T-helper 2 cell treated with Interferon-gamma antibody and Interleukin-4, amounts not matched to agents 100 ng/mL and 5 ng/mL, for 36 hours (primary cell): Measurements from ENCODE around the gene TNFSF13. TPM values are rescaled to one million over a fixed set of nuclear protein-coding genes. Genes with fewer than 3 reads are reported as not detected.

Experiments
- intact Hi-C: fragments of 100-400 bp; cut with micrococcal nuclease; formaldehyde crosslinking; loops from one replicate; pipeline ENCODE4 v1.15.1; 2023
- total RNA-seq: library from RNA; stranded (reverse); gene quantifications from 2 replicates; pipeline ENCODE4 v1.2.3, GENCODE V29; 2022

The TNFSF13 gene
- total RNA-seq, 1 donor from 2014 or later = 3.2 TPM

DNA sequence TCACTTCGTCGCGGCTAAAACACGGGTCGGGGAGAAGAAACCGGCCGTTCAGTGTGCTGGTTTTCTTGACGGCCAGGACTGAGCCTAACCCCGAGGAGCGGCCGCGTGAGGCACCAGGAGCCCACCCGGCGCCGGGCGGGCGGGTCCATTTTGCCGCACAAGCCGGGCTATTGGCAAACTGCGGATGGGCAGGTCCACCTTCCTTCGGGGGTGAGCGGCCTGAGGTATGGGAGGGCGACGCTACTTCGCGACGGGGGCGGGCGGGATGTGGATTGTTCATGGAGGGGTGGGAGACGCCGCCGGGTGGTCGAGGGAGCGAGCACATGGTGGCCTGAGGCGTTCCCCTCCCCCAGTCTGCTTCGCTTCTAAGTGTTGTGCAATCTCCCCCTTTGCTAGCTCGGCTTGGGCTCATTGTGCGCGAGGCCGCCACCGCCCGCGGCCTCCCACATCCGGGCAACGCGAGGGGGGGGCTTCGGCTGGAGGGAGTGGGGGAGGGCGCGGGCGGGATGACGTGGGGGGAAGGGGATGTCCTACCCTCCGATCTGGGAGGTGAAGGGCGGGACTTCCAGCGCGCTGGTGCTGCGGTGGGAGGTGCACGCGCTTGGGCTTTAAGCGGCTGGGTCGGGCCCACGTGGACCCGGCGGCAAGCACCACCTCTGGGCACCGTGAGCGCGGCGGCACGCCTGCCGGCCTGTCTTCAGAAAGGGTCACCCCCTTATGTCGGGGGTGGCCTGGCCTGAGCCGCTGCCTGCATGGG is 15.0 kb downstream of the TNFSF13 start:
- intact Hi-C loops = loop anchor here (1.0 to 5.0 kb wide), 5 partner anchors 89 to 335 kb away; partner anchors contain the start of genes EIF5A, ELP5, PHF23 and POLR2A

DNA sequence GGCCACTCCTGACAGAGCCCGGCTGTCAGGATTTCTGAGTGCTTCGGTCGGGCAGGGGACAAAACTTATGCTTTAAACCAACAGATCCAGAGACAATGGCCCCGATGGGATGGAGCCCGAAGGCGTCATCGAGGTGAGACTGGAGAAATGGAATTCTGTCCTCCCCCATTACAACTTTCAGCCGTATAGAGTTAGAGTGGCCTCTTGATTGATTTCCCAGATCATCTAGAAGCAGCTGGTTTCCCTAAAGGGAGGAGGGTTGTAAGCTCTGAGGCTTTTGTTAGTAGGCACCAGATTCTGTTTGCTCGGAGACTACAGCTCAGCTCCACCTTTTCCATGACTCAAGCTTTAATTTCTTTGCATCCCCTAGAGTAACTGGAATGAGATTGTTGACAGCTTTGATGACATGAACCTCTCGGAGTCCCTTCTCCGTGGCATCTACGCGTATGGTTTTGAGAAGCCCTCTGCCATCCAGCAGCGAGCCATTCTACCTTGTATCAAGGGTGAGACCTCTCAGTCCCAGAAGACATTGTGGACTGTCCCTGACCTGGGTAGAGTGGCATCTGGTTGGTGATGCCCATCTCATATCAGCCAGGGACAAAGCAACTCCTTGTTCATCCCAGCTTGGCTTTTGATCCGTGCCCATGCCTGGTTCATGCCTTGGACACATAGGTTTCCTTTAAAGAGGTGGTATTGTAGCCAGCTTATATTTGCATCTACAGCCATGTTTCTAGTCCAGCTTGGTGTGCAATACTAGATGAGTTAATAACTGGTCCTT is 15.8 kb downstream of the TNFSF13 start:
- intact Hi-C loops = loop anchor here (5.0 kb wide), 1 partner anchor 267 kb away; the partner anchor contains the start of gene EIF5A

DNA sequence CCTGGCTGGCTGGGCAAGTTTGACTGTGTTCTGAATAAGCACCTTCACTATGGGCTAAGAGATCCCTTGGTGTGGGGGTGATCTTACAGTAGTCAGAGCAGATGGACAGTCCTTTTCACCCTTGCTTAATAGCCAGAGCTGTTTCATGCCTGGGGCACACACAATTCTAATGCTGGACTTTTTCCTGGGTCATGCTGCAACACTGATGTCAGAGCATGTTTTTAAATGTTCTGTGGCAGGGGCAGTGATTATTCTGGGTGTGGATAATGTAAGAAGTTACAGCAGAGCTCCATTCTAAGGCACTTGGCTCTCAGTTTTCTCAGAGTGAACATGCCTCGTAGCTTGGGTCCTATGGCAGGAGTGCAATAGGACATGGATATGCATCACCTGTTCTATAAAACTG is 16.9 kb downstream of the TNFSF13 start:
- intact Hi-C loops = no loop called here

DNA sequence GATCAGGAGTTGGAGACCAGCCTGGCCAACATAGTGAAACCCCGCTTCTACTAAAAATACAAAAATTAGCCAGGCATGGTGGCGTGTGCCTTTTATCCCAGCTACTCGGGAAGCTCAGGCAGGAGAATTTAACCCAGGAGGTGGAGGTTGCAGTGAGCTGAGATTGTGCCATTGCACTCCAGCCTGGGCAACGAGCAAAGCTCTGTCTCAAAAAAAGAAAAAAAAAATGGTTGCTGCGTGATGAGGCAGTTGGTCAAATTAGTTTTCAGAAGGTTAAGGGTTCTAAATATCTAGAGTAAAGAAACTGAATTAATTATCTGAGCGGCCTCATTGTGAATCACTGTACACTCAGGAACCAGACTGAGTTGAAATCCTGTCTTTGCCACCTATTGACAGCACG is 17.4 kb downstream of the TNFSF13 start:
- intact Hi-C loops = no loop called here

DNA sequence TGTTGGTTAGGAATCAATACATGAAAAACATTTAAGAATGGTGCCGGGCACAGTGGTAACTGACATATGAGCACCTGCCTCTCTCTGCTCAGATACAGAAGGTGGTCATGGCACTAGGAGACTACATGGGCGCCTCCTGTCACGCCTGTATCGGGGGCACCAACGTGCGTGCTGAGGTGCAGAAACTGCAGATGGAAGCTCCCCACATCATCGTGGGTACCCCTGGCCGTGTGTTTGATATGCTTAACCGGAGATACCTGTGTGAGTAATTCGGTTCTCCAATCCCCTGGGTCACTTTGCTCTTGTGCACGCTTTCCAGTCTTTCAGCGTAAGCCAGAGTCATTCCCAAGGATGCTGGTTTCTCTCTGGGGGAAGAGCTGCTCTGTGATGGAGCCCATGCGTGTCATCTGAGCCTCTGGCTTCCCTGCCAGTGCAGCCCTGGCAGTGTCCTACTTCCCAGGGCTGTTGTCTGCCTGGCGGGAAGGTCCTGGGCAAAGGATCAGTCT is 17.9 kb downstream of the TNFSF13 start:
- intact Hi-C loops = no loop called here

DNA sequence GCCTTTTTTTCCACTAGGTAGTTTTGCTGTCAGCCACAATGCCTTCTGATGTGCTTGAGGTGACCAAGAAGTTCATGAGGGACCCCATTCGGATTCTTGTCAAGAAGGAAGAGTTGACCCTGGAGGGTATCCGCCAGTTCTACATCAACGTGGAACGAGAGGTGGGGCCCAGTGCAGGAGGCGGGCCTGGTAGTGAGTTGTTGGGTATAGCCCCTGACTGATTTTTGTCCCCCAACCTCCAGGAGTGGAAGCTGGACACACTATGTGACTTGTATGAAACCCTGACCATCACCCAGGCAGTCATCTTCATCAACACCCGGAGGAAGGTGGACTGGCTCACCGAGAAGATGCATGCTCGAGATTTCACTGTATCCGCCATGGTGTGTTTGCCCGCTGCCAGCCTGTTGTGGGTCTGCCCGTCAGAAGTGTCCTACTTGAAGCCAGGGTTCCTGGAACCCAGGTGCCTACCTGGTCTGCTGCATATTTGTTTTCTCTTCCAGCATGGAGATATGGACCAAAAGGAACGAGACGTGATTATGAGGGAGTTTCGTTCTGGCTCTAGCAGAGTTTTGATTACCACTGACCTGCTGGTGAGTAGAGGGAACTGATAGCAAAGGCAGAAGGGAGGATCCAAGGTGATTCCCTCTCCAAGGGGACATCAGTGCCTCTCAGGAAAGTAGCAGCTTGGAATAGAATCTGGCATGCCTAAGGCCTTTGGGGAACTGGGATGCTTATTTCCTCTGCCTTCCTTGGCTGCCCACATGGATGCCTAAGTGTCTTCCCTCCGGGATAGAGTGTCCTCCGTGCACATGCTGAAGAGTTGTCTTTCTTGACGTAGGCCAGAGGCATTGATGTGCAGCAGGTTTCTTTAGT is 19.0 kb downstream of the TNFSF13 start:
- intact Hi-C loops = no loop called here

DNA sequence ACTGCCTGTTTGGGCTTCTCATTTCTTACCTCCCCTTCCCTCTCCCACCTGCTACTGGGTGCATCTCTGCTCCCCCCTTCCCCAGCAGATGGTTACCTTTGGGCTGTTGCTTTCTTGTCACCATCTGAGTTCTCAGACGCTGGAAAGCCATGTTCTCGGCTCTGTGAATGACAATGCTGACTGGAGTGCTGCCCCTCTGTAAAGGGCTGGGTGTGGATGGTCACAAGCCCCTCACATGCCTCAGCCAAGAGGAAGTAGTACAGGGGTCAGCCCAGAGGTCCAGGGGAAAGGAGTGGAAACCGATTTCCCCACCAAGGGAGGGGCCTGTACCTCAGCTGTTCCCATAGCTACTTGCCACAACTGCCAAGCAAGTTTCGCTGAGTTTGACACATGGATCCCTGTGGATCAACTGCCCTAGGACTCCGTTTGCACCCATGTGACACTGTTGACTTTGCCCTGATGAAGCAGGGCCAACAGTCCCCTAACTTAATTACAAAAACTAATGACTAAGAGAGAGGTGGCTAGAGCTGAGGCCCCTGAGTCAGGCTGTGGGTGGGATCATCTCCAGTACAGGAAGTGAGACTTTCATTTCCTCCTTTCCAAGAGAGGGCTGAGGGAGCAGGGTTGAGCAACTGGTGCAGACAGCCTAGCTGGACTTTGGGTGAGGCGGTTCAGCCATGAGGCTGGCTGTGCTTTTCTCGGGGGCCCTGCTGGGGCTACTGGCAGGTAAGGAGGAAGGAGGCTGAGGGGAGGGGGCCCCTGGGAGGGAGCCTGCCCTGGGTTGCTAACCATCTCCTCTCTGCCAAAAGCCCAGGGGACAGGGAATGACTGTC is 20.7 kb downstream of the TNFSF13 start, which contains the start of gene CD68:
Gene CD68 (plus strand): TSS at position 638 of the 833 bp plus-strand sequence. CDS start 40 bp downstream, at position 678.
- intact Hi-C loops = no loop called here

DNA sequence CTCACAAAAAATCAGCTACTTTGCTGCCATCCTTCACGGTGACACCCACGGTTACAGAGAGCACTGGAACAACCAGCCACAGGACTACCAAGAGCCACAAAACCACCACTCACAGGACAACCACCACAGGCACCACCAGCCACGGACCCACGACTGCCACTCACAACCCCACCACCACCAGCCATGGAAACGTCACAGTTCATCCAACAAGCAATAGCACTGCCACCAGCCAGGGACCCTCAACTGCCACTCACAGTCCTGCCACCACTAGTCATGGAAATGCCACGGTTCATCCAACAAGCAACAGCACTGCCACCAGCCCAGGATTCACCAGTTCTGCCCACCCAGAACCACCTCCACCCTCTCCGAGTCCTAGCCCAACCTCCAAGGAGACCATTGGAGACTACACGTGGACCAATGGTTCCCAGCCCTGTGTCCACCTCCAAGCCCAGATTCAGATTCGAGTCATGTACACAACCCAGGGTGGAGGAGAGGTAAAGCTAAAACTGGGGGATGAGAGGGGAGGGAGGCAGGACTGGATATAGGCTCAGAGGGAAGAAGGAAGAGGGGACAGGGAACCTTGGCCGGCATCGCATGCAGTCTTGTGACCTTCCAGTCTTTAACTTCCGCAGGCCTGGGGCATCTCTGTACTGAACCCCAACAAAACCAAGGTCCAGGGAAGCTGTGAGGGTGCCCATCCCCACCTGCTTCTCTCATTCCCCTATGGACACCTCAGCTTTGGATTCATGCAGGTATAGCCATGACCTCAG is 21.5 kb downstream of the TNFSF13 start:
- intact Hi-C loops = loop anchor here (5.0 kb wide), 1 partner anchor 262 kb away; no protein-coding TSS in a partner anchor

DNA sequence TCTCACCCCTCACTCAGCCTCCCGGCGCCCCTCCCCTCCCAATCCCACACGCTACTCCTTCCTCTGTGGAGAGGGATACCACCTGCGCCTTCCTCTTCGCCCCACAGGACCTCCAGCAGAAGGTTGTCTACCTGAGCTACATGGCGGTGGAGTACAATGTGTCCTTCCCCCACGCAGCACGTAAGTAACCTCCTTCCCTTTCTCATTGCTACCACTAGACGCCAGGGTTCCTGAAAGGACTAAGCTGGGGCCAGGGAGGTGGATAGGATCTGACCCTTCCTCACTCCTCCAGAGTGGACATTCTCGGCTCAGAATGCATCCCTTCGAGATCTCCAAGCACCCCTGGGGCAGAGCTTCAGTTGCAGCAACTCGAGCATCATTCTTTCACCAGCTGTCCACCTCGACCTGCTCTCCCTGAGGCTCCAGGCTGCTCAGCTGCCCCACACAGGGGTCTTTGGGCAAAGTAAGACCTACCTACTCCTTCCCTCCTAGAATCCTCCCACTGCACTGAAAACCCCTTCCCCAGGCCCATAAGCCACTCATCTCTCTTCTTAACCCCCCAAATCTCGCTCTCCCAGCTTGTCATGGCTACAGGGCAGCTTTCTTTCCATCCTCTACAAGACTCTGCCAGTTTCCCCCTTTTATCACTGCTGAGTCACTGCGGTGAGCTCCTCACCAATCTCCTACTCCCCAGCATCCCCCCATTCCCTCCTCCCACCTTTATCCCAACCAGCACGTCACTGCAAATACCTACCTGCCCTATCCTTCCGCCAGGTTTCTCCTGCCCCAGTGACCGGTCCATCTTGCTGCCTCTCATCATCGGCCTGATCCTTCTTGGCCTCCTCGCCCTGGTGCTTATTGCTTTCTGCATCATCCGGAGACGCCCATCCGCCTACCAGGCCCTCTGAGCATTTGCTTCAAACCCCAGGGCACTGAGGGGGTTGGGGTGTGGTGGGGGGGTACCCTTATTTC is 22.3 kb downstream of the TNFSF13 start:
- intact Hi-C loops = loop anchor here (5.0 kb wide), 1 partner anchor 261 kb away; no protein-coding TSS in a partner anchor

DNA sequence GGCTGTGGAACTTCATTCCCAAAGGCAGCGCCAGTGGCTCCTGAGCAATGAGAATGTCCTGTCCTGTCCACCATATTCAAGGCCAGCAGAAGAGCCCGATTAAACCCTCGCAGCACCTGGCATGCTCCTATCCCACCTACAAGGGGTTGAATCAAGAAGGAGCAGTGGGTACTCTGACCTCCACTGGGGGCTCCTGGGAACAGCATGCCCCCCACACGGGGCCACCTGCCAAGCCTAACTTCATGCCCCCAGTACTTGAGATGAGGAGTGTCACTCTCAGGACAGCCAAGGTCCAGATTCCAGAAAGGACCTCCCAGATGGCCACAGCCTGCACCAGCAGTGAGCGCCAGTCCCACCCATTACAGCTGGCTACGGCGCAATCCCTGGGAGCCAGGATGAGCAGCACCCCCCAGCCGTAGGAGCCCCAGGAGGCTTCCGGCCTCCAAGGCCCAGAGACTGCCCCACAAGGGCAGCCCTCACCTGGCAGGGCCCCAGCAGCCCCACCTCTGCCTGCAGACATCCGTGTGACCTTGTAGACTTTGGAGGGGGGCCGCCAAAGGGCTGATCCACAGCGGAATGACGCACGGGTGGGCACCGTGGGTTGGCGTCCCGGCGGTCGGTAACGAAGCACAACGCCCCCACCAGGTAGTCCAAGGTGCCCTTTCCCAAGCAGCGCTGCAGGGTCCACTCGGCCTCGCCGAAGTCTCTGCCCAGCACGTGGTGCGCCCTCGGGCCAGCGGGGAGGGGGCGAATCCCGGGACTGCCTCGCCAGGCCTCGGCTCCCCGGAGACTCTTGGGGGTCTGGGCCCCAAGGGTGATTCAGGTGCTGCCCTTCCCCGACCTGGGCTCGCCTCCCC is 24.1 kb downstream of the TNFSF13 start:
- intact Hi-C loops = loop anchor here (1.0 to 5.0 kb wide), 3 partner anchors 10 to 260 kb away; partner anchors contain the start of gene FXR2

DNA sequence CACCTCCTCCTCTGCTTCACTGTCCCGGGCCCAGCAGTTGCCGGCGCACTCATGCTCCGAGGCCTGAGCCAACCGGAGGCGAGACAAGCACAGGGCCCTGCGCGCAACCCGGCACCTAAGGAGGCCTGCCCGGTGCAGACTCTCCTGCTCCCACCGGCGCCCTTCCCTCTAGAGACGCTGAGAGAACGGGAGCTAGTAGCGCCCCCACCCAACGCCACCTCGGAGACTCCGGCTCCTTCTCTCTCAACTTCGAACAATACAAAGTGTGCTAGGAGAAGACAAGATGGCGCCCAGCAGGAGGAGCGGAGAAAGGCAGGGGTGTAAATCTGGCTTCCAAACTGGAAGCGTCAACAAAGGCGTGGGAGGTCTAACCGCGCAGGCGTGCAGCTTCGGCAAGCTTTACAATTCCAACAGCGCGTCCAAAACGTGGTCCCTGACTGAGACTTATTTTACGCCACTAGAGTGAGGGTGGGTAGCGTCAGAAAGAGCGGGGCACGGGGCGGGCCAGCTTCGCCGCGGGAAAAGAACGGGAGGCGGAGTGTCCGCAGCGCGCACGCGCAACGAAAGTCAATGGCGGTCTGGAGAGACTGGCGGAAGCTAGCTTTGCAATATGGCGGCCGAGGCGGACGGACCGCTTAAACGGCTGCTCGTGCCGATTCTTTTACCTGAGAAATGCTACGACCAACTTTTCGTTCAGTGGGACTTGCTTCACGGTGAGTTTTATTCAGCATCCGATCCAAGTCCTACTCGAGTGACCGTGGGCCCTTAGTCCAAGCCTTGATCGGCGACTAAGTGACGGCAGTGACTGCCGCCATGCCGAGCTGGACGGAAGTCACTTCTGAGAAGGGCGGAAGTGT is 24.9 kb downstream of the TNFSF13 start, which contains the start of gene MPDU1:
Gene MPDU1 (plus strand): TSS at position 600 of the 857 bp plus-strand sequence. CDS start 11 bp downstream, at position 611.
- intact Hi-C loops = loop anchor here (1.0 to 5.0 kb wide), 4 partner anchors 11 to 259 kb away; partner anchors contain the start of genes FXR2 and WRAP53

DNA sequence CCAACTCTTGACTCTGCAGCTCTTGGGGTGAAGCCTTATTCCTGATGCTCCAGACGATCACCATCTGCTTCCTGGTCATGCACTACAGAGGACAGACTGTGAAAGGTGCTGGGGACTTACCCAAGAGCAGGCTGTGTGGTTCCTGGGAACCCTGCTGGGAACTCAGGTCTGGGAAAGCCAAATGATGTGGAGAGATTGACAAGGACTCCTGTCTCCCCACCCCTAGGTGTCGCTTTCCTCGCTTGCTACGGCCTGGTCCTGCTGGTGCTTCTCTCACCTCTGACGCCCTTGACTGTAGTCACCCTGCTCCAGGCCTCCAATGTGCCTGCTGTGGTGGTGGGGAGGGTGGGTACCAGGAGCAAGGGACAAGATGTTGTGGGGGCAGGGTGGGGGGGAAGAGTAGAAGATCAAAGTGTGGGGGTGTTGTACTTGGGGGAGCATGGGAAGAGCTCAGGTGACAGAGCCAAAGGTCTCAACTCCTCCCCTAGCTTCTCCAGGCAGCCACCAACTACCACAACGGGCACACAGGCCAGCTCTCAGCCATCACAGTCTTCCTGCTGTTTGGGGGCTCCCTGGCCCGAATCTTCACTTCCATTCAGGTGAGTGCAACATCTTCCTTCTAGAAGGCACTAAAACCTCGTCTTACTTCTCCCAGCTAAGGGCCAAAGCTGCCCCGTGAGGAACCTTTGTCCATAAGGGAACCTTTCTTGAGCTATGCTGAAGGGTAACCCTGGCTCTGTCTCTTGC is 28.3 kb downstream of the TNFSF13 start:
- intact Hi-C loops = no loop called here

DNA sequence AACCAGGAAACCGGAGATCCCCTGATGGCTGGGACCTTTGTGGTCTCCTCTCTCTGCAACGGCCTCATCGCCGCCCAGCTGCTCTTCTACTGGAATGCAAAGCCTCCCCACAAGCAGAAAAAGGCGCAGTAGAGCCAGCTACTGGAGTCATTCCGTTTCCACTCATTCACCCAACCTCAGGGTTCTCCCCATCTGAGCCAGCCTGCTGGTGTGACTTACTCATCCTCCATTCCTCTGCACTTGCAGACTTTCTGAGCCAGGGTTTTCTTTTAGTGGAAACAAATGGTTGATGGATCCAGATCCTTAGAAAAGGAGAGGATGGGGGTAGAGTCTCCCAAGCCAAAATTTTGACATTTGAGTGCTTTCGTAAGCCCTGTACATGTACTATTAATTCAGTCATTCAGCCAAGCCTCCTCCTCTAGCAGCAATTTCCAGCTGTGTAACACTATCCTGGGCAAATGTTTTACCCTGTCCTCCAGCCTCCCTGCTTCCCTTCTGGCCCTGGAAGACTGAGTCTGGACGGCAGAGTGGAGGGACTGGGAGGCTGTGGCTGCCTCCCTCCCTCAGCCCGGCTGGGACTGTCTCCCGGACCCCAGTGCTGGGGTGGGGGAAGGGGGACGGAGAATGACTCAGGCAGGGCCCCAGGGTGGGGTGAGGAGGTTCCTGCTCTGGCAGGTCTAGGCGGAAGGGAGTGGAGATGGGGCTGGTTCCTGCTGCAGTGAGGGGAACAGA is 29.0 kb downstream of the TNFSF13 start:
- intact Hi-C loops = no loop called here

DNA sequence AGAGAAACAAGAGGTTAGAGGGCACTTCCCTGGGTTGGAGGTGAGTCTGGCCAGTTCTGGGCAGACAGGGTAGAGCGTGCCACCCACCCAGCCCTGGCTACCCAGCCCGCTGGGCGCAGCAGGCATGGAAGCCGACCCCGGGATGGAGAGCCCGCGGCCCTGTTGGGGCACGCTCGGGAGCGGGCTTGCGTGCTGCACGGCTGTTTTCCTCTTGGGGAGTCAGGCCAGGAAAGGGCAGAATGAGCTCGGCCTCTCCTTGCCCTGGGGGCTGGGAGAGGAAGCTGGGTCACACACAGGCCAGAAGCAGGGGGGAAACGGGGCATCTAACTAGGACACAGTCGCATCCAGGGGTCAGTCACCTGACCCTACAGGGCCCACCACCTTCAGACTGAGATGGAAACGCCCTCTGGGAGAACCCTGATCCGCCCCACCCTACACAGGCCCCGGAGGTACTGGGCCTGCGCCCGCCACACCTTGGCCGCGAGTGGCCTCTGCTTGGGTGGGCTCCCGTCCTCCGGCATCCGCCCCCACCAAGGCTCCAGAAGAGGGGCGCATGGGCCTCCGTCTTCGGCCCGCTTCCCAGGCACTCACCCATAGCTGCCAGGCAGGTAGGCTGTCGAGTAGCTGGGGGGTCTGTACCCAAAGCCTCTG is 30.1 kb downstream of the TNFSF13 start:
- intact Hi-C loops = no loop called here
